ENCODE data around the gene ATP5MG. TPM values are rescaled to one million over a fixed set of nuclear protein-coding genes. Genes with fewer than 3 reads are reported as not detected.

ATP5MG gene
- total and polyA plus RNA-seq, 10 of the 15 experiments (the other 5 are each of a cell fraction or from before 2014, with no cell fraction given): 211 to 2,276 (median 633) TPM

GRCh38 chr11:118441770-118442275 is 40.4 kb downstream of the ATP5MG start (continued):
- TF ChIP-seq, protein P1, sequence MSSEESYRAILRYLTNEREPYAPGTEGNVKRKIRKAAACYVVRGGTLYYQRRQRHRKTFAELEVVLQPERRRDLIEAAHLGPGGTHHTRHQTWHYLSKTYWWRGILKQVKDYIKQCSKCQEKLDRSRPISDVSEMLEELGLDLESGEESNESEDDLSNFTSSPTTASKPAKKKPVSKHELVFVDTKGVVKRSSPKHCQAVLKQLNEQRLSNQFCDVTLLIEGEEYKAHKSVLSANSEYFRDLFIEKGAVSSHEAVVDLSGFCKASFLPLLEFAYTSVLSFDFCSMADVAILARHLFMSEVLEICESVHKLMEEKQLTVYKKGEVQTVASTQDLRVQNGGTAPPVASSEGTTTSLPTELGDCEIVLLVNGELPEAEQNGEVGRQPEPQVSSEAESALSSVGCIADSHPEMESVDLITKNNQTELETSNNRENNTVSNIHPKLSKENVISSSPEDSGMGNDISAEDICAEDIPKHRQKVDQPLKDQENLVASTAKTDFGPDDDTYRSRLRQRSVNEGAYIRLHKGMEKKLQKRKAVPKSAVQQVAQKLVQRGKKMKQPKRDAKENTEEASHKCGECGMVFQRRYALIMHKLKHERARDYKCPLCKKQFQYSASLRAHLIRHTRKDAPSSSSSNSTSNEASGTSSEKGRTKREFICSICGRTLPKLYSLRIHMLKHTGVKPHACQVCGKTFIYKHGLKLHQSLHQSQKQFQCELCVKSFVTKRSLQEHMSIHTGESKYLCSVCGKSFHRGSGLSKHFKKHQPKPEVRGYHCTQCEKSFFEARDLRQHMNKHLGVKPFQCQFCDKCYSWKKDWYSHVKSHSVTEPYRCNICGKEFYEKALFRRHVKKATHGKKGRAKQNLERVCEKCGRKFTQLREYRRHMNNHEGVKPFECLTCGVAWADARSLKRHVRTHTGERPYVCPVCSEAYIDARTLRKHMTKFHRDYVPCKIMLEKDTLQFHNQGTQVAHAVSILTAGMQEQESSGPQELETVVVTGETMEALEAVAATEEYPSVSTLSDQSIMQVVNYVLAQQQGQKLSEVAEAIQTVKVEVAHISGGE (CRISPR knock-in tag; IDR thresholded peaks at IDR 0.05): no peak
- no peak for TF ChIP-seq HCFC1 (IDR thresholded peaks at IDR 0.05; ENCODE audit: low read length)

GRCh38 chr11:118442301-118442700 is 40.9 kb downstream of the ATP5MG start:
- H3K36me3 ChIP-seq (ENCODE audit: control insufficient read depth in 2 of 2, insufficient read depth in 2 of 2, low read length in 1 of 2): peaks cover 0 to 3% of the 10 kb centered on the region in 2 experiments; a peak in 1 of 4 replicates
- peak overlapping the region; percentile 84 for H3K27ac ChIP-seq (ENCODE audit: control insufficient read depth, insufficient read depth)
- H3K4me2 ChIP-seq (ENCODE audit: control insufficient read depth, insufficient read depth): peak overlapping the region; percentile 93
- RAD21 ChIA-PET (ENCODE audit: unreplicated experiment): interaction anchor here (1.0 kb wide), 1 partner anchor 228 kb away, joined by 3 read pairs; no protein-coding TSS in a partner anchor
- intact Hi-C loops (cut with micrococcal nuclease; ENCODE audit: unreplicated experiment) (no loop called here), in situ Hi-C loops (cut with MboI) (no loop called here)
- POLR2A ChIA-PET: interaction anchor here (1.0 to 1.4 kb wide), 2 partner anchors 16 to 78 kb away, joined by 3 to 4 read pairs; no protein-coding TSS in a partner anchor
- peaks cover 99% of the 10 kb centered on the region for H3K79me2 ChIP-seq (ENCODE audit: control insufficient read depth, insufficient read depth, low read length)
- DNase-seq (ENCODE audit: low read depth, low spot score) (no peak), FAIRE-seq (no peak), ATAC-seq (no peak)
- H4K20me1 ChIP-seq (ENCODE audit: control insufficient read depth, insufficient read depth): no peaks in the 10 kb centered on the region; the same call in 1 of the 2 replicates
- peak overlapping the region; percentile 94 for H3K4me3 ChIP-seq
- CTCF ChIA-PET: interaction anchor here (1.9 to 2.5 kb wide), 2 partner anchors 10 to 46 kb away, joined by 6 to 9 read pairs; no protein-coding TSS in a partner anchor
- no peak overlapping the region for H2AFZ ChIP-seq (ENCODE audit: control insufficient read depth, low read depth, low read length)
- TF ChIP-seq CUX1 (IDR thresholded peaks at IDR 0.05; ENCODE audit: insufficient replicate concordance, low read depth, low read length) (peak; percentile 25), IKZF2 (IDR thresholded peaks at IDR 0.05) (no peak)
- SMC1A ChIA-PET (ENCODE audit: uncharacterized antibody, unreplicated experiment): interaction anchor here (0.8 to 1.2 kb wide), 3 partner anchors 28 to 244 kb away, joined by 3 read pairs; no protein-coding TSS in a partner anchor
- 33% methylated on average over 3 of the region's 3 CpGs for WGBS (ENCODE audit: insufficient coverage, insufficient replicate concordance, low lambda C conversion rate, missing lambda C conversion rate)
- no peaks in the 10 kb centered on the region for H3K9me3 ChIP-seq (replicated peaks; ENCODE audit: control insufficient read depth, insufficient read depth, low read length)
- H3K9ac ChIP-seq (ENCODE audit: control insufficient read depth, insufficient read depth, low read length): peak overlapping the region; percentile 33; the same call in 1 of the 2 replicates
- H3K27me3 ChIP-seq (replicated peaks in 1 of 2; ENCODE audit: control insufficient read depth in 2 of 2, insufficient read depth in 2 of 2, low read length in 1 of 2): no peaks in the 10 kb centered on the region
- peaks cover 33% of the 10 kb centered on the region for H3K4me1 ChIP-seq (ENCODE audit: control insufficient read depth, insufficient read depth, low read length)
- no TSS peak for BruUV-seq (replicated peaks)

Measured in GM12878 (cell line).